Liver (tissue), 9 donors: ENCODE data around the gene SUN3. TPM values are rescaled to one million over a fixed set of nuclear protein-coding genes. Genes with fewer than 3 reads are reported as not detected.

ENCODE experiments used
- DNase-seq: peaks from one replicate; pipeline ENCODE4 v3.0.0-alpha.2; 2017; ENCODE audit warnings: low spot score
- H3K27ac ChIP-seq, 2 donors: one replicate each; pipeline ENCODE4 v1.7.0; 2013; ENCODE audit warnings: inconsistent platforms in 2 of 2, low read length in 2 of 2, control low read depth in 1 of 2, low read depth in 1 of 2, mild to moderate bottlenecking in 1 of 2
- H3K27me3 ChIP-seq, 4 donors: one replicate each; pipeline versions ENCODE4 v1.6.1 to v1.7.0; 2013; ENCODE audit warnings: low read length in 3 of 4, inconsistent platforms in 1 of 4, mild to moderate bottlenecking in 1 of 4, moderate library complexity in 1 of 4; ENCODE audit not compliant: control insufficient read depth in 4 of 4, insufficient read depth in 4 of 4
- H3K36me3 ChIP-seq, 4 donors: one replicate each; pipeline versions ENCODE4 v1.6.1 to v1.7.0; 2013; ENCODE audit warnings: low read length in 3 of 4, mild to moderate bottlenecking in 3 of 4, low read depth in 1 of 4, moderate library complexity in 1 of 4; ENCODE audit not compliant: control insufficient read depth in 4 of 4, insufficient read depth in 3 of 4
- H3K4me1 ChIP-seq, 4 donors: one replicate each; pipeline versions ENCODE4 v1.6.1 to v1.7.0; 2013; ENCODE audit warnings: low read length in 3 of 4, mild to moderate bottlenecking in 3 of 4, moderate library complexity in 1 of 4; ENCODE audit not compliant: control insufficient read depth in 4 of 4, insufficient read depth in 4 of 4
- H3K4me3 ChIP-seq, 3 donors: one replicate each; pipeline versions ENCODE4 v1.6.1 to v1.7.0; 2013; ENCODE audit warnings: low read length in 3 of 3, control low read depth in 1 of 3, low read depth in 1 of 3, mild to moderate bottlenecking in 1 of 3
- H3K9ac ChIP-seq, 2 donors: one replicate each; pipeline ENCODE4 v1.7.0; 2013; ENCODE audit warnings: low read length in 2 of 2, mild to moderate bottlenecking in 2 of 2, moderate library complexity in 2 of 2, control low read depth in 1 of 2, low read depth in 1 of 2
- H3K9me3 ChIP-seq, 4 donors: one replicate each; pipeline versions ENCODE4 v1.6.1 to v1.7.0; 2013; ENCODE audit warnings: low read length in 3 of 4; ENCODE audit not compliant: control insufficient read depth in 4 of 4
- ATF3 ChIP-seq: IDR thresholded peaks from 2 replicates; pipeline ENCODE4 v1.6.1; 2016; ENCODE audit warnings: antibody characterized with exemption
- EGR1 ChIP-seq, 2 donors: IDR thresholded peaks; 2 replicates each; pipeline ENCODE4 v1.6.1; 2016 to 2018; ENCODE audit warnings: antibody characterized with exemption in 2 of 2, low read depth in 2 of 2
- FOXA1 ChIP-seq: IDR thresholded peaks from 2 replicates; pipeline ENCODE4 v1.6.1; 2016; ENCODE audit warnings: antibody characterized with exemption
- FOXA2 ChIP-seq: IDR thresholded peaks from 2 replicates; pipeline ENCODE4 v1.6.1; 2016; ENCODE audit warnings: antibody characterized with exemption
- GABPA ChIP-seq, 2 donors: IDR thresholded peaks in 1 of 2; conservative IDR thresholded peaks in 1 of 2; 2 replicates each; pipeline ENCODE4 v1.6.1; 2016; ENCODE audit warnings: antibody characterized with exemption in 2 of 2, mild to moderate bottlenecking in 1 of 2, moderate library complexity in 1 of 2
- HNF4A ChIP-seq, 2 donors: conservative IDR thresholded peaks; 2 replicates each; pipeline ENCODE4 v1.6.1; 2016; ENCODE audit warnings: antibody characterized with exemption in 2 of 2, mild to moderate bottlenecking in 2 of 2
- HNF4G ChIP-seq: IDR thresholded peaks from 2 replicates; pipeline ENCODE4 v1.6.1; 2016; ENCODE audit warnings: antibody characterized with exemption
- JUND ChIP-seq, 2 donors: IDR thresholded peaks; 2 replicates each; pipeline ENCODE4 v1.6.1; 2016; ENCODE audit warnings: antibody characterized with exemption in 2 of 2
- MAX ChIP-seq: IDR thresholded peaks from 2 replicates; pipeline ENCODE4 v1.6.1; 2016; ENCODE audit warnings: antibody characterized with exemption
- NR2F2 ChIP-seq: IDR thresholded peaks from 2 replicates; pipeline ENCODE4 v1.6.1; 2016; ENCODE audit warnings: antibody characterized with exemption
- RAD21 ChIP-seq, 2 donors: IDR thresholded peaks; 2 replicates each; pipeline ENCODE4 v1.6.1; 2016; ENCODE audit warnings: antibody characterized with exemption in 2 of 2, mild to moderate bottlenecking in 2 of 2
- REST ChIP-seq: IDR thresholded peaks from 2 replicates; pipeline ENCODE4 v1.6.1; 2016; ENCODE audit warnings: antibody characterized with exemption, mild to moderate bottlenecking
- RXRA ChIP-seq, 2 donors: IDR thresholded peaks; 2 replicates each; pipeline ENCODE4 v1.6.1; 2017 to 2018; ENCODE audit warnings: antibody characterized with exemption in 2 of 2, mild to moderate bottlenecking in 1 of 2
- SP1 ChIP-seq: IDR thresholded peaks from 2 replicates; pipeline ENCODE4 v1.6.1; 2018; ENCODE audit warnings: antibody characterized with exemption, mild to moderate bottlenecking
- TAF1 ChIP-seq: conservative IDR thresholded peaks from 2 replicates; pipeline ENCODE4 v1.6.1; 2016; ENCODE audit warnings: antibody characterized with exemption, mild to moderate bottlenecking
- YY1 ChIP-seq: IDR thresholded peaks from 2 replicates; pipeline ENCODE4 v1.6.1; 2016; ENCODE audit warnings: antibody characterized with exemption, mild to moderate bottlenecking
- ZBTB33 ChIP-seq: IDR thresholded peaks from 2 replicates; pipeline ENCODE4 v1.6.1; 2016; ENCODE audit warnings: antibody characterized with exemption
- WGBS: extraction: QIAGEN DNeasy Blood & Tissue Kit; methylation state at CpG from one replicate; pipeline ENCODE4 v1.1.7; 2013; 5-methylcytosine and 5-hydroxymethylcytosine counted together
- polyA plus RNA-seq, 2 donors: library from polyadenylated mRNA; stranded (reverse) in 1 of 2; unstranded in 1 of 2; fragments of 200-250 nt in 1 of 2; fragments of >200 nt in 1 of 2; fragmentation: Nextera tagmentation in 1 of 2; extraction: Ambion mirVana in 1 of 2; gene quantifications; one replicate each; pipeline versions ENCODE4 v1.2.1 to v1.2.3, GENCODE V29; 2013 to 2015
- total RNA-seq, 2 donors: library from RNA; depleted of rRNA; stranded (reverse); fragments of >200 nt; gene quantifications; one replicate each; pipeline ENCODE4 v1.2.3, GENCODE V29; 2014
- donor health status: healthy.
- donor health status: healthy.
- donor health status: healthy.
- donor health status: healthy.
- donor health status: healthy.

Gene SUN3
- total and polyA plus RNA-seq, 4 donors = not detected

GRCh38 chr7:47967708-47968107 lies 61.2 kb downstream of the SUN3 start:
- Histone ChIP-seq H3K4me3 (no peak overlapping the region), H3K27ac (no peak overlapping the region), H3K36me3 (peaks cover 15 to 55% (median 50%) of the 10 kb centered on the region in 4 donors), H3K27me3 (no peaks in the 10 kb centered on the region), H3K9me3 (no peaks in the 10 kb centered on the region), H3K9ac (no peak overlapping the region), H3K4me1 (peaks cover 0 to 1% (median 0%) of the 10 kb centered on the region in 4 donors)
- TF ChIP-seq MAX (no peak), YY1 (no peak)
- 91% methylated on average over 2 of the region's 2 CpGs for WGBS
- DNase-seq = no peak

GRCh38 chr7:47967123-47967522 lies 61.8 kb downstream of the SUN3 start:
- DNase-seq = no peak
- peaks cover 0 to 1% (median 0%) of the 10 kb centered on the region in 4 donors for H3K4me1 ChIP-seq
- peaks cover 15 to 57% (median 54%) of the 10 kb centered on the region in 4 donors for H3K36me3 ChIP-seq
- H3K9me3 ChIP-seq = no peaks in the 10 kb centered on the region
- 94% methylated on average over 5 of the region's 5 CpGs for WGBS
- H3K27ac ChIP-seq = no peak overlapping the region
- no peaks in the 10 kb centered on the region for H3K27me3 ChIP-seq
- no peak overlapping the region for H3K9ac ChIP-seq
- TF ChIP-seq NR2F2 = no peak
- no peak for TF ChIP-seq ZBTB33
- H3K4me3 ChIP-seq = no peak overlapping the region

GRCh38 chr7:47965456-47965855 lies 63.5 kb downstream of the SUN3 start:
- TF ChIP-seq HNF4A (conservative IDR thresholded peaks at IDR 0.05) (no peak), HNF4G (no peak), RAD21 (IDR thresholded peaks at IDR 0.05) (no peak), FOXA2 (no peak), REST (no peak), EGR1 (IDR thresholded peaks at IDR 0.05; ENCODE audit: low read depth in 2 of 2) (no peak), GABPA (IDR thresholded peaks at IDR 0.05 in 1 of 2, conservative IDR thresholded peaks at IDR 0.05 in 1 of 2) (no peak), NR2F2 (no peak), YY1 (no peak), RXRA (IDR thresholded peaks at IDR 0.05) (no peak), MAX (no peak), ATF3 (no peak), ZBTB33 (no peak), TAF1 (no peak), FOXA1 (no peak), SP1 (no peak), JUND (IDR thresholded peaks at IDR 0.05) (no peak)
- no peaks in the 10 kb centered on the region for H3K27me3 ChIP-seq
- H3K36me3 ChIP-seq = peaks cover 16 to 65% (median 62%) of the 10 kb centered on the region in 4 donors
- no peak overlapping the region for H3K27ac ChIP-seq
- no peak for DNase-seq
- no peak overlapping the region for H3K4me3 ChIP-seq
- H3K9ac ChIP-seq = no peak overlapping the region
- WGBS = 89% methylated on average over 5 of the region's 5 CpGs
- no peaks in the 10 kb centered on the region for H3K4me1 ChIP-seq
- H3K9me3 ChIP-seq = no peaks in the 10 kb centered on the region
